ENCODE data around the gene CD4.

CD4 gene

GRCh38 chr12:6777386-6777785, 11.9 kb upstream of the CD4 start:
- in situ Hi-C loops (cut with HindIII; ENCODE audit: low sequenced_read_pairs), result no loop called here

- in situ Hi-C loops (cut with HindIII; ENCODE audit: low sequenced_read_pairs), result no loop called here
Measured at GRCh38 chr12:6778217-6778573, 11.1 kb upstream of the CD4 start.

- in situ Hi-C loops (cut with HindIII; ENCODE audit: low sequenced_read_pairs), result no loop called here
Measured at GRCh38 chr12:6778574-6779550, 10.5 kb upstream of the CD4 start.

- in situ Hi-C loops (cut with HindIII; ENCODE audit: low sequenced_read_pairs), result no loop called here
Measured at GRCh38 chr12:6779708-6780432, 9.5 kb upstream of the CD4 start.

GRCh38 chr12:6780573-6780972, 8.8 kb upstream of the CD4 start:
- in situ Hi-C loops (cut with HindIII; ENCODE audit: low sequenced_read_pairs), result no loop called here

GRCh38 chr12:6782119-6782518, 7.2 kb upstream of the CD4 start:
- in situ Hi-C loops (cut with HindIII; ENCODE audit: low sequenced_read_pairs), result no loop called here

- in situ Hi-C loops (cut with HindIII; ENCODE audit: low sequenced_read_pairs), result no loop called here
Measured at GRCh38 chr12:6782850-6783566, 6.3 kb upstream of the CD4 start.

- in situ Hi-C loops (cut with HindIII; ENCODE audit: low sequenced_read_pairs), result no loop called here
Measured at GRCh38 chr12:6783828-6784227, 5.5 kb upstream of the CD4 start.

- in situ Hi-C loops (cut with HindIII; ENCODE audit: low sequenced_read_pairs), result no loop called here
Measured at GRCh38 chr12:6784296-6784695, 5.0 kb upstream of the CD4 start.

- in situ Hi-C loops (cut with HindIII; ENCODE audit: low sequenced_read_pairs), result no loop called here
Measured at GRCh38 chr12:6784761-6785160, 4.6 kb upstream of the CD4 start.

GRCh38 chr12:6786416-6787094, 2.8 kb upstream of the CD4 start:
- in situ Hi-C loops (cut with HindIII; ENCODE audit: low sequenced_read_pairs), result no loop called here

GRCh38 chr12:6787309-6787708, 2.0 kb upstream of the CD4 start:
- in situ Hi-C loops (cut with HindIII; ENCODE audit: low sequenced_read_pairs), result no loop called here

- in situ Hi-C loops (cut with HindIII; ENCODE audit: low sequenced_read_pairs), result loop anchor here (5.0 kb wide), 1 partner anchor 123 kb away; no protein-coding TSS in a partner anchor
Measured at GRCh38 chr12:6790496-6791150, 1.3 kb downstream of the CD4 start.

- in situ Hi-C loops (cut with HindIII; ENCODE audit: low sequenced_read_pairs), result loop anchor here (5.0 kb wide), 1 partner anchor 125 kb away; no protein-coding TSS in a partner anchor
Measured at GRCh38 chr12:6791931-6792520, 2.7 kb downstream of the CD4 start.

GRCh38 chr12:6792522-6793201, 3.3 kb downstream of the CD4 start:
- in situ Hi-C loops (cut with HindIII; ENCODE audit: low sequenced_read_pairs), result loop anchor here (5.0 kb wide), 1 partner anchor 125 kb away; no protein-coding TSS in a partner anchor

- in situ Hi-C loops (cut with HindIII; ENCODE audit: low sequenced_read_pairs), result loop anchor here (5.0 kb wide), 1 partner anchor 63 kb away; no protein-coding TSS in a partner anchor
Measured at GRCh38 chr12:6795088-6795487, 5.8 kb downstream of the CD4 start.

- in situ Hi-C loops (cut with HindIII; ENCODE audit: low sequenced_read_pairs), result loop anchor here (5.0 kb wide), 1 partner anchor 64 kb away; no protein-coding TSS in a partner anchor
Measured at GRCh38 chr12:6796576-6796975, 7.2 kb downstream of the CD4 start.

- in situ Hi-C loops (cut with HindIII; ENCODE audit: low sequenced_read_pairs), result loop anchor here (5.0 kb wide), 1 partner anchor 67 kb away; no protein-coding TSS in a partner anchor
Measured at GRCh38 chr12:6799147-6799546, 9.8 kb downstream of the CD4 start.

GRCh38 chr12:6807170-6807569, 17.8 kb downstream of the CD4 start:
- in situ Hi-C loops (cut with HindIII; ENCODE audit: low sequenced_read_pairs), result no loop called here
